Measurements from ENCODE around the gene GALNT13.

- TF ChIP-seq, protein P1, sequence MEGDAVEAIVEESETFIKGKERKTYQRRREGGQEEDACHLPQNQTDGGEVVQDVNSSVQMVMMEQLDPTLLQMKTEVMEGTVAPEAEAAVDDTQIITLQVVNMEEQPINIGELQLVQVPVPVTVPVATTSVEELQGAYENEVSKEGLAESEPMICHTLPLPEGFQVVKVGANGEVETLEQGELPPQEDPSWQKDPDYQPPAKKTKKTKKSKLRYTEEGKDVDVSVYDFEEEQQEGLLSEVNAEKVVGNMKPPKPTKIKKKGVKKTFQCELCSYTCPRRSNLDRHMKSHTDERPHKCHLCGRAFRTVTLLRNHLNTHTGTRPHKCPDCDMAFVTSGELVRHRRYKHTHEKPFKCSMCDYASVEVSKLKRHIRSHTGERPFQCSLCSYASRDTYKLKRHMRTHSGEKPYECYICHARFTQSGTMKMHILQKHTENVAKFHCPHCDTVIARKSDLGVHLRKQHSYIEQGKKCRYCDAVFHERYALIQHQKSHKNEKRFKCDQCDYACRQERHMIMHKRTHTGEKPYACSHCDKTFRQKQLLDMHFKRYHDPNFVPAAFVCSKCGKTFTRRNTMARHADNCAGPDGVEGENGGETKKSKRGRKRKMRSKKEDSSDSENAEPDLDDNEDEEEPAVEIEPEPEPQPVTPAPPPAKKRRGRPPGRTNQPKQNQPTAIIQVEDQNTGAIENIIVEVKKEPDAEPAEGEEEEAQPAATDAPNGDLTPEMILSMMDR (IDR thresholded peaks at IDR 0.05), result no peak
- TF ChIP-seq POLR2A (IDR thresholded peaks at IDR 0.05), result no peak
Measured at GRCh38 chr2:154433010-154433409, 561.3 kb downstream of the GALNT13 start.
